Natural killer cell (primary cell): ENCODE data around the gene LRG1. TPM values are rescaled to one million over a fixed set of nuclear protein-coding genes. Genes with fewer than 3 reads are reported as not detected.
A peak's percentile ranks its signal among the peaks of the same experiment; 100 is the strongest.

Experiments
- ATAC-seq, 3 donors: fragments of 150-1000 bp in 2 of 3; fragments of 200-7000 bp in 1 of 3; cut with Tn5 transposase; 1 replicate in 1 of 3; 2 replicates in 2 of 3; pipeline ENCODE4 v1.10.0; 2021; ENCODE audit warnings: mild to moderate bottlenecking in 2 of 3, moderate library complexity in 2 of 3
- DNase-seq, 2 donors: peaks; one replicate each; pipeline versions ENCODE4 v3.0.0 to v3.0.0-alpha.2; 2013 to 2021; ENCODE audit warnings: mixed read lengths in 1 of 2
- H3K27ac ChIP-seq: one replicate; pipeline ENCODE4 v1.5.1; 2013; ENCODE audit warnings: mild to moderate bottlenecking, low read length
- H3K27me3 ChIP-seq: one replicate; pipeline ENCODE4 v1.6.1; 2013; ENCODE audit warnings: low read length; ENCODE audit not compliant: control insufficient read depth, insufficient read depth
- H3K36me3 ChIP-seq: one replicate; pipeline ENCODE4 v1.6.1; 2013; ENCODE audit warnings: low read length; ENCODE audit not compliant: control insufficient read depth, insufficient read depth
- H3K4me1 ChIP-seq: one replicate; pipeline ENCODE4 v1.6.1; 2013; ENCODE audit warnings: low read length; ENCODE audit not compliant: control insufficient read depth, insufficient read depth
- H3K4me3 ChIP-seq: one replicate; pipeline ENCODE4 v1.5.1; 2013; ENCODE audit warnings: low read length
- H3K9me3 ChIP-seq: one replicate; pipeline ENCODE4 v1.6.1; 2013; ENCODE audit warnings: low read length; ENCODE audit not compliant: control insufficient read depth, insufficient read depth
- H3K27ac Mint-ChIP-seq, 2 donors: one replicate each; pipeline ENCODE4 v1.8.0; 2022; ENCODE audit warnings: mild to moderate bottlenecking in 2 of 2, mixed read lengths in 2 of 2, moderate library complexity in 1 of 2
- H3K27me3 Mint-ChIP-seq, 2 donors: one replicate each; pipeline ENCODE4 v1.8.0; 2022; ENCODE audit warnings: low read depth in 2 of 2, mixed read lengths in 2 of 2
- H3K36me3 Mint-ChIP-seq: one replicate; pipeline ENCODE4 v1.8.0; 2022; ENCODE audit warnings: mixed read lengths
- H3K4me1 Mint-ChIP-seq, 2 donors: one replicate each; pipeline ENCODE4 v1.8.0; 2022; ENCODE audit warnings: mixed read lengths in 2 of 2
- H3K4me3 Mint-ChIP-seq: one replicate; pipeline ENCODE4 v1.8.0; 2022; ENCODE audit warnings: mild to moderate bottlenecking, moderate library complexity, mixed read lengths
- H3K9me3 Mint-ChIP-seq, 2 donors: one replicate each; pipeline ENCODE4 v1.8.0; 2022; ENCODE audit warnings: mixed read lengths in 2 of 2
- CTCF ChIP-seq: fragments of 200-600 bp; IDR thresholded peaks from one replicate; pipeline ENCODE4 v1.8.0; 2022; ENCODE audit warnings: antibody characterized with exemption
- WGBS: methylation state at CpG from one replicate; pipeline ENCODE4 v1.1.7; 2013; ENCODE audit warnings: missing lambda C conversion rate; ENCODE audit not compliant: insufficient coverage; 5-methylcytosine and 5-hydroxymethylcytosine counted together
- intact Hi-C: fragments of 100-400 bp; cut with micrococcal nuclease; formaldehyde crosslinking; loops from one replicate; pipeline ENCODE4 v1.14.2; 2022
- total RNA-seq, 4 donors: library from RNA; stranded (reverse); fragments of 120-200 nt in 1 of 4; gene quantifications; one replicate each; pipeline versions ENCODE4 v1.2.3 to v1.2.4, GENCODE V29; 2013 to 2022

The LRG1 gene
- 1 to 10 TPM in 1 of 3 donors, not detected in 2; 1.8 TPM for total RNA-seq
- total RNA-seq (2013) = 0.43 TPM

GRCh38 chr19:4539693-4540581 is at the start of gene LRG1:
TSS of gene LRG1 (minus strand) at chr19:4540036. CDS start at chr19:4540013, 23 bp downstream.
- WGBS = 58% methylated on average over 14 of the region's 14 CpGs
- H3K4me1 Mint-ChIP-seq = no peaks in the 10 kb centered on the region
- H3K36me3 ChIP-seq = no peaks in the 10 kb centered on the region
- H3K9me3 Mint-ChIP-seq = peaks cover 0 to 2% of the 10 kb centered on the region in 2 donors
- H3K9me3 ChIP-seq = peaks cover 5% of the 10 kb centered on the region
- no peak within 1 kb of the TSS for H3K27ac Mint-ChIP-seq
- peaks cover 0 to 8% of the 10 kb centered on the region in 2 donors for H3K27me3 Mint-ChIP-seq
- DNase-seq (no peak), ATAC-seq (peak in 1 of 3 donors; percentile 69)
- intact Hi-C loops = no loop called here
- H3K4me3 Mint-ChIP-seq = peak within 1 kb of the TSS; percentile 21
- no peaks in the 10 kb centered on the region for H3K36me3 Mint-ChIP-seq
- TF ChIP-seq CTCF = no peak
- peaks cover 3% of the 10 kb centered on the region for H3K27me3 ChIP-seq
- no peak within 1 kb of the TSS for H3K4me3 ChIP-seq
- H3K27ac ChIP-seq = no peak within 1 kb of the TSS
- peaks cover 19% of the 10 kb centered on the region for H3K4me1 ChIP-seq

- no peak for TF ChIP-seq CTCF
- no peak overlapping the region for H3K27ac ChIP-seq
- no peaks in the 10 kb centered on the region for H3K36me3 ChIP-seq
- H3K27me3 ChIP-seq = peaks cover 25% of the 10 kb centered on the region
- Mint-ChIP-seq H3K27ac (no peak overlapping the region), H3K27me3 (peaks cover 30 to 31% of the 10 kb centered on the region in 2 donors), H3K36me3 (no peaks in the 10 kb centered on the region), H3K4me3 (no peak overlapping the region), H3K4me1 (no peaks in the 10 kb centered on the region), H3K9me3 (no peaks in the 10 kb centered on the region)
- 82% methylated on average over 9 of the region's 9 CpGs for WGBS
- no peaks in the 10 kb centered on the region for H3K9me3 ChIP-seq
- H3K4me1 ChIP-seq = peaks cover 13% of the 10 kb centered on the region
- DNase-seq = no peak
- no peak overlapping the region for H3K4me3 ChIP-seq
- intact Hi-C loops = no loop called here
- ATAC-seq = no peak
These were observed 48.5 kb upstream of the LRG1 start for GRCh38 chr19:4588291-4588761.

GRCh38 chr19:4587527-4587926 is 47.7 kb upstream of the LRG1 start:
- Histone ChIP-seq H3K9me3 (no peaks in the 10 kb centered on the region), H3K27me3 (peaks cover 27% of the 10 kb centered on the region), H3K36me3 (no peaks in the 10 kb centered on the region), H3K4me3 (no peak overlapping the region), H3K4me1 (peaks cover 13% of the 10 kb centered on the region), H3K27ac (no peak overlapping the region)
- Mint-ChIP-seq H3K4me1 (peaks cover 1 to 2% of the 10 kb centered on the region in 2 donors), H3K36me3 (no peaks in the 10 kb centered on the region), H3K9me3 (no peaks in the 10 kb centered on the region), H3K27ac (no peak overlapping the region), H3K4me3 (no peak overlapping the region), H3K27me3 (peaks cover 29 to 33% of the 10 kb centered on the region in 2 donors)
- ATAC-seq = no peak
- 73% methylated on average over 4 of the region's 6 CpGs for WGBS
- intact Hi-C loops = no loop called here
- TF ChIP-seq CTCF = no peak
- DNase-seq = no peak
